ENCODE measurements around the gene MC3R.

GRCh38 chr20:56211051-56211450, 37.5 kb upstream of the MC3R start:
- TF ChIP-seq POLR2AphosphoS5 (IDR thresholded peaks at IDR 0.05; ENCODE audit: low read depth, low read length) (no peak), TAF1 (IDR thresholded peaks at IDR 0.05; ENCODE audit: borderline replicate concordance, insufficient read depth, low read length) (no peak), REST (IDR thresholded peaks at IDR 0.05; ENCODE audit: insufficient read depth in 1 of 2, low read depth in 2 of 2, low read length in 2 of 2) (no peak), SIN3A (IDR thresholded peaks at IDR 0.05; ENCODE audit: borderline replicate concordance, insufficient read depth, low read length) (no peak), FOXP2 (optimal IDR thresholded peaks at IDR 0.05; ENCODE audit: borderline replicate concordance, extremely low read depth, extremely low read length, insufficient read depth) (no peak)
